Gastrocnemius medialis (tissue), 4 donors: Measurements from ENCODE around the gene SOX1.

Experiments used
- POLR2A ChIP-seq, 2 donors: fragments of 450-650 bp; IDR thresholded peaks; one replicate each; pipeline ENCODE4 v1.6.1; 2017; ENCODE audit warnings: antibody characterized with exemption in 2 of 2, mild to moderate bottlenecking in 2 of 2, moderate library complexity in 2 of 2
- TF ChIP-seq, protein P1 (sequence below), 5 experiments: fragments of 450-650 bp in 3 of 5; fragments of 200-600 bp in 2 of 5; sonication (generic) in 2 of 5; IDR thresholded peaks in 4 of 5; conservative IDR thresholded peaks in 1 of 5; 1 replicate in 4 of 5; 2 replicates in 1 of 5; pipeline ENCODE4 v1.5.1; 2016 to 2019; ENCODE audit warnings: antibody characterized with exemption in 5 of 5, mild to moderate bottlenecking in 3 of 5, moderate library complexity in 3 of 5

DNA sequence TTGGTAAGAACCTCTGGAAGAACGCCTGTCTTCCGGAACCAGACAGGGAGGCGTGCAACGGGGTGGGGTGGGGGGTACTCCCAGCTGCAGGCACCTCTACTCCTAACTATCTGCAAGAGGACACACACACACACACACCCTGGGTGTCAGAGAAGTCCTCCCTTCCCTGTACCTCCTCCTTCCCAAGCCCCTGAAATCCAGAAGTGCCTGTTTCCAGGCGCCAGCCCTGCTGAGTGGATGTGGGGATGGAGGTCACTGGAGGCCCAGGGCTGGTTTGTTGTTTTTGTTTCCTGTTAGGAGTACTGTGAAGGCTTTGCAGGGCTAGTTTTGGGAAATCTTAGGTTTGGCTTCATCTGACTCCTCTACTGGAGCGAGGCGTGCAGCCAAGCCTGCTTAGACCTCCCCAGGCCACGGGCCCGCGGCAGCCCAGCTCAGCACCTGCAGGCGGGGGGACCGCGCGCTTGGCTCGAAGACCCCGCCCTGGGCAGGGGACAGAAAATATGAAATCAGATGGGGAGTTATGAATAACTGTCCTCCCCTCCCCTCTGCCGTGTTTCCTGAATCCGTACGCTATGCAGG lies 36.4 kb downstream of the SOX1 start:
- TF ChIP-seq, protein P1, sequence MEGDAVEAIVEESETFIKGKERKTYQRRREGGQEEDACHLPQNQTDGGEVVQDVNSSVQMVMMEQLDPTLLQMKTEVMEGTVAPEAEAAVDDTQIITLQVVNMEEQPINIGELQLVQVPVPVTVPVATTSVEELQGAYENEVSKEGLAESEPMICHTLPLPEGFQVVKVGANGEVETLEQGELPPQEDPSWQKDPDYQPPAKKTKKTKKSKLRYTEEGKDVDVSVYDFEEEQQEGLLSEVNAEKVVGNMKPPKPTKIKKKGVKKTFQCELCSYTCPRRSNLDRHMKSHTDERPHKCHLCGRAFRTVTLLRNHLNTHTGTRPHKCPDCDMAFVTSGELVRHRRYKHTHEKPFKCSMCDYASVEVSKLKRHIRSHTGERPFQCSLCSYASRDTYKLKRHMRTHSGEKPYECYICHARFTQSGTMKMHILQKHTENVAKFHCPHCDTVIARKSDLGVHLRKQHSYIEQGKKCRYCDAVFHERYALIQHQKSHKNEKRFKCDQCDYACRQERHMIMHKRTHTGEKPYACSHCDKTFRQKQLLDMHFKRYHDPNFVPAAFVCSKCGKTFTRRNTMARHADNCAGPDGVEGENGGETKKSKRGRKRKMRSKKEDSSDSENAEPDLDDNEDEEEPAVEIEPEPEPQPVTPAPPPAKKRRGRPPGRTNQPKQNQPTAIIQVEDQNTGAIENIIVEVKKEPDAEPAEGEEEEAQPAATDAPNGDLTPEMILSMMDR (IDR thresholded peaks at IDR 0.05 in 4 of 5, conservative IDR thresholded peaks at IDR 0.05 in 1 of 5): no peak
- no peak for TF ChIP-seq POLR2A (IDR thresholded peaks at IDR 0.05)
